KOPT-K1 (cell line): Measurements from ENCODE around the gene TTC8.

Source experiments
- H3K27ac ChIP-seq: fragments of 200-600 bp; sonication (generic); 2 replicates; pipeline ENCODE4 v1.5.1; 2016; ENCODE audit warnings: antibody characterized with exemption, mild to moderate bottlenecking, low read depth, low read length; ENCODE audit not compliant: poor library complexity, severe bottlenecking
- H3K36me3 ChIP-seq: fragments of 200-600 bp; sonication (generic); 2 replicates; pipeline ENCODE4 v1.5.1; 2017; ENCODE audit warnings: antibody characterized with exemption, mild to moderate bottlenecking, low read length, moderate library complexity; ENCODE audit not compliant: insufficient read depth
- H3K9me3 ChIP-seq: fragments of 200-600 bp; sonication (generic); 2 replicates; pipeline ENCODE4 v1.5.1; 2017; ENCODE audit warnings: antibody characterized with exemption, low read length, mild to moderate bottlenecking; ENCODE audit not compliant: insufficient read depth, poor library complexity, severe bottlenecking

The TTC8 gene

DNA sequence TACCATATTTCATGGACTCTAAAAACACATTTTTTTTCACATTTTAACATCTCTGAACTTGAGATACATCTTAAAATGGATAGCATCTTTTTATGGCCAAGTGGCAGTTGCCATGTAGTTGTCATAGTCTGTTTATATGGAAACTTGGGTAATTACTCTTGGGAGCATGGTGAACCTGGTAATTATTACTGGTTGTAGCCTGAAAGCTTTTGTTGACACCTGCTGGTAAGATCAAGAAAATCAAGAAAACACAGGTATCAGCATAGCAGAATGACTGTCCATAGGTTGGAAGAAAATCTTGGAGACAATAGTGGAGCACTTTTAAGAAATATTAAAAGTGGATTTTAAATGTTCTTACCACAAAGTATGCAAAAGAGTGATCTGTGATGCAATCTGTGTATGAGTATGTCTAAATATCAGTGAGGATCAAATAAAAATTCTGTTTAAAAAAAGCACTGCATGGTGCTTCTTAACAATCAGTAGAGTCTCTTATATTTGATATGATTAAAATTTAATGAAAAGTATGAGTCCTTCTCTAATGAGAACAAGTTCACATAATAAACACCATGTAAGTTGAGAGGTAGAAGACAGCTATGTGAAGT, 44.2 kb downstream of the TTC8 start:
- H3K27ac ChIP-seq = no peak overlapping the region
- no peaks in the 10 kb centered on the region for H3K36me3 ChIP-seq
- H3K9me3 ChIP-seq = no peaks in the 10 kb centered on the region

DNA sequence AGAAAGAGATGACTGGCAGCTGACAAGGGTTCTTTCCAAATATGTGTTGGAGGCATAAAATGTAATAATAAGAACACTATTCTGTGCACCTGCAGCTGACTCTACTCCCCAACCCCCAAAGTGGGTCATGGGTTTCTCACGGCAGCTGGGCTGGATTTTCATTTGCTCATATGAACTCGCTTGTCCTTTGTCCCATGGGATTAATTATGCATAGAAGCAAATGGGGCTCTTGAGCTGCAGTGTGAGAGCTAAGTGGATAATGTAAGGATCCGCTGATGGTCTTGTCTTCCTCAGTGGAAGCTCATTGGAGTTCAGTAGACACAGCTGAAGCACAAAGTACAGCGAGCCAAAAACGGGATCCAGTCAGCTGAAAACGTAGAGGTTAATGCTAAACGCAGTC, 46.3 kb downstream of the TTC8 start:
- Histone ChIP-seq H3K9me3 (no peaks in the 10 kb centered on the region), H3K27ac (no peak overlapping the region), H3K36me3 (no peaks in the 10 kb centered on the region)

GRCh38 chr14:88871429-88871828, 47.0 kb downstream of the TTC8 start:
- H3K36me3 ChIP-seq = no peaks in the 10 kb centered on the region
- no peaks in the 10 kb centered on the region for H3K9me3 ChIP-seq
- no peak overlapping the region for H3K27ac ChIP-seq

- Histone ChIP-seq H3K27ac (no peak overlapping the region), H3K36me3 (no peaks in the 10 kb centered on the region), H3K9me3 (no peaks in the 10 kb centered on the region)
Measured at GRCh38 chr14:88872976-88873375, 48.5 kb downstream of the TTC8 start.

GRCh38 chr14:88877192-88877591, 52.7 kb downstream of the TTC8 start:
- no peak overlapping the region for H3K27ac ChIP-seq
- H3K9me3 ChIP-seq = no peaks in the 10 kb centered on the region
- no peaks in the 10 kb centered on the region for H3K36me3 ChIP-seq

DNA sequence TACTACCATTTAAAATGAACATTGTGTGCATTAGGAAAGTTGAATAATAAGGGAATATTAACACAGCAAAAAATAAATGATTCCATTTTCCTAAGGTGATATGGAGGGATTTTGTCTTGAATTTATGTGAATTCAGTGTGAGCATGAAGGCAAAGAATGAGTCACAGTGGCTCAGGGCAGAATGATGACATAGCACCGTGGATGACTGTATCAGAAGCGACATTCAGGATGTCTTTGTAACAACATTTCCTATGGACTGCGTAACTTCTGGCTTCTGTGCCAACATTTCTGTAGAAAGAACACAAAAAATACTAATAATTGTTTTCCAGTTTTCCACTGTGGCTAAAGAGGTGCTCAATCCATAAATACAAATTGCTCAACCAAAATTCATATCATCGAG, 54.6 kb downstream of the TTC8 start:
- Histone ChIP-seq H3K27ac (no peak overlapping the region), H3K9me3 (peaks cover 6% of the 10 kb centered on the region), H3K36me3 (no peaks in the 10 kb centered on the region)

DNA sequence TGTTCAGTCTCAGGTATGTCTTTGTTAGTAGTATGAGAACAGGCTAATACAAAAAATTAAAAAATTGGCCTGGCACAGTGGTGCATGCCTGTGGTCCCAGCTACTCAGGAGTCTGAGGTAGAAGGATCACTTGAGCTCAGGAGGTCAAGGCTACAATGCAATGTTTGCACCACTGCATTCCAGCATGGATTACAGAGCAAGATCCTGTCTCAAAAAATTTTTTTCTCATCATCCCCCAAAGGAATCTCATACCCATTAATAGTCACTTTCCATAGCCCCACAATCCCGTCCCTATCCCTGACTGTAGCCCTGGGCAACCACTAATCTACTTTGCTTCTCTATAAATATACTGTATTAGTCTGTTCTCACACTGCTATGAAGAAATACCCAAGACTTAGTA, 57.8 kb downstream of the TTC8 start:
- no peaks in the 10 kb centered on the region for H3K36me3 ChIP-seq
- H3K9me3 ChIP-seq = peaks cover 6% of the 10 kb centered on the region
- H3K27ac ChIP-seq = no peak overlapping the region

DNA sequence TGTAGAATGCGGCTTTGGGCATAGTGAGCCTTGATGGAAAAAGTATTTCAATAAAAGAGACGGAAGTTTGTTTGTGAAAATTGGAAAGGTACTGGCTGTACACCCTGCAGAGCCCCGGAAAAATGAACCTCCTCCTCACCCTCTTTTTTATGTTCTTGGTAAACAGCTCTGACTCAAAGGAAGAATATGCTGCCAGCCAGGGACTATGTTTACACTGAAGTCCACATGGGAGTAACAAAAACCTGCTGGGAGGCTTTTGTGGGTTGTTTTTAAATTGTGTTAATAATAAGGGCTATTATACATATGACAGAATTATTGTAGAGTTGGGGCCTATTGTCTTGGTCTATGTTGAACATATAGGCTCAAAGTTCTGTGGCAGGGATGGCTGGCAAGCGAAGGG, 70.7 kb downstream of the TTC8 start:
- H3K9me3 ChIP-seq = no peaks in the 10 kb centered on the region
- H3K36me3 ChIP-seq = no peaks in the 10 kb centered on the region
- H3K27ac ChIP-seq = no peak overlapping the region

- Histone ChIP-seq H3K36me3 (no peaks in the 10 kb centered on the region), H3K9me3 (no peaks in the 10 kb centered on the region), H3K27ac (no peak overlapping the region)
Measured at GRCh38 chr14:88901189-88901588, 76.7 kb downstream of the TTC8 start.

- Histone ChIP-seq H3K27ac (no peak overlapping the region), H3K9me3 (no peaks in the 10 kb centered on the region), H3K36me3 (no peaks in the 10 kb centered on the region)
Measured at GRCh38 chr14:88901991-88902390, 77.5 kb downstream of the TTC8 start.

DNA sequence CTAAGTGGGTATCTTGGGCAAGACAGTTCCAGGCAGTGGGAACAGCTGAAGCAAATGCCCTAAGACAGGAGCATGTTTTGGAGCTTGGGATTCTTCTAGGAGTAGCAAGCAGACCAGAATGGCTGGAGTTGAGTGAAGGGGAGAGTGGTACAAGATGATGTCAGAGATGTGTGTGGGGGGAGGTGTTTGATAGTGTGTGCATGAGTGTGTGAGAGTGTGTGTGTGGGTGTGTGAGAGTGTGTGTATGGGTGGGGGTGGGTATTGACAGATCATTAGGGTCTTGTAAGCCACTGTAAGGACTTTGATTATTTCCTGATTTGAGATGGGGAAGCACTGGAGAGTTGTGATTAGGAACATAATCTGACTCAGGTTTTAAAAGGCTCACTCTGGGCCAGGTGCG, 78.4 kb downstream of the TTC8 start:
- no peaks in the 10 kb centered on the region for H3K36me3 ChIP-seq
- H3K27ac ChIP-seq = no peak overlapping the region
- peaks cover 3% of the 10 kb centered on the region for H3K9me3 ChIP-seq

- Histone ChIP-seq H3K36me3 (no peaks in the 10 kb centered on the region), H3K27ac (no peak overlapping the region), H3K9me3 (peaks cover 7% of the 10 kb centered on the region)
Measured at GRCh38 chr14:88904206-88904647, 79.8 kb downstream of the TTC8 start.

GRCh38 chr14:88904864-88905263, 80.4 kb downstream of the TTC8 start:
- H3K9me3 ChIP-seq = peaks cover 7% of the 10 kb centered on the region
- no peaks in the 10 kb centered on the region for H3K36me3 ChIP-seq
- H3K27ac ChIP-seq = no peak overlapping the region

GRCh38 chr14:88908216-88908615, 83.8 kb downstream of the TTC8 start:
- no peak overlapping the region for H3K27ac ChIP-seq
- H3K9me3 ChIP-seq = peaks cover 7% of the 10 kb centered on the region
- H3K36me3 ChIP-seq = no peaks in the 10 kb centered on the region

GRCh38 chr14:88910386-88910785, 85.9 kb downstream of the TTC8 start:
- H3K36me3 ChIP-seq = no peaks in the 10 kb centered on the region
- H3K27ac ChIP-seq = no peak overlapping the region
- H3K9me3 ChIP-seq = peaks cover 7% of the 10 kb centered on the region

GRCh38 chr14:88911809-88912208, 87.4 kb downstream of the TTC8 start:
- Histone ChIP-seq H3K36me3 (no peaks in the 10 kb centered on the region), H3K9me3 (peaks cover 7% of the 10 kb centered on the region), H3K27ac (no peak overlapping the region)
